Mesodermal cell (in vitro differentiated cells): Measurements from ENCODE around the gene NPBWR2. TPM values are rescaled to one million over a fixed set of nuclear protein-coding genes. Genes with fewer than 3 reads are reported as not detected.

ENCODE experiments used
- H3K27ac ChIP-seq: 2 replicates; pipeline ENCODE4 v1.7.0; 2013; ENCODE audit warnings: mild to moderate bottlenecking, low read depth, low read length, moderate library complexity; ENCODE audit not compliant: severe bottlenecking
- H3K36me3 ChIP-seq: 2 replicates; pipeline ENCODE4 v1.7.1; 2013; ENCODE audit warnings: mild to moderate bottlenecking, low read length, moderate library complexity; ENCODE audit not compliant: control insufficient read depth, insufficient read depth
- H3K4me1 ChIP-seq: one replicate; pipeline ENCODE4 v1.7.1; 2013; ENCODE audit warnings: mild to moderate bottlenecking, low read length; ENCODE audit not compliant: insufficient read depth, control insufficient read depth, poor library complexity, severe bottlenecking
- H3K4me3 ChIP-seq: 2 replicates; pipeline ENCODE4 v1.7.0; 2013; ENCODE audit warnings: low read length, control low read depth, mild to moderate bottlenecking; ENCODE audit not compliant: insufficient read depth, poor library complexity, severe bottlenecking; ENCODE audit errors: extremely low read depth
- H3K9me3 ChIP-seq: 2 replicates; pipeline ENCODE4 v1.7.1; 2013; ENCODE audit warnings: mild to moderate bottlenecking, low read length, moderate library complexity; ENCODE audit not compliant: control insufficient read depth
- WGBS, 2 experiments: methylation state at CpG; one replicate each; pipeline ENCODE4 v1.1.5; 2013; ENCODE audit warnings: missing lambda C conversion rate in 2 of 2; ENCODE audit not compliant: insufficient coverage in 2 of 2; 5-methylcytosine and 5-hydroxymethylcytosine counted together
- polyA plus RNA-seq, 2 experiments: library from polyadenylated mRNA; stranded (reverse); fragments of 50-300 nt; gene quantifications; one replicate each; pipeline ENCODE4 v1.2.3, GENCODE V29; 2013

Gene NPBWR2
- not detected for polyA plus RNA-seq (2013, experiment 1 of 2)
- polyA plus RNA-seq (2013, experiment 2 of 2), result not detected

- Histone ChIP-seq H3K4me3 (no peak within 1 kb of the TSS), H3K36me3 (no peaks in the 10 kb centered on the region), H3K27ac (no peak within 1 kb of the TSS), H3K4me1 (no peaks in the 10 kb centered on the region), H3K9me3 (no peaks in the 10 kb centered on the region)
- 70 to 77% methylated on average over 18 to 19 of the region's 22 CpGs for WGBS, 2 experiments
Observed at GRCh38 chr20:64106981-64107735, at the start of gene NPBWR2. Gene NPBWR2, minus strand, starts transcription at chr20:64107565. Its CDS starts 734 bp downstream, at chr20:64106831.

GRCh38 chr20:64156136-64156885 is 48.9 kb upstream of the NPBWR2 start:
- Histone ChIP-seq H3K4me3 (no peak overlapping the region), H3K36me3 (no peaks in the 10 kb centered on the region), H3K9me3 (no peaks in the 10 kb centered on the region), H3K27ac (no peak overlapping the region), H3K4me1 (peaks cover 8% of the 10 kb centered on the region)
- 58 to 61% methylated on average over 7 to 9 of the region's 9 CpGs for WGBS, 2 experiments

GRCh38 chr20:64155258-64156135 is 48.1 kb upstream of the NPBWR2 start:
- Histone ChIP-seq H3K4me3 (no peak overlapping the region), H3K9me3 (no peaks in the 10 kb centered on the region), H3K27ac (no peak overlapping the region), H3K4me1 (peaks cover 8% of the 10 kb centered on the region), H3K36me3 (no peaks in the 10 kb centered on the region)
- 86% methylated on average over 20 to 22 of the region's 22 CpGs for WGBS, 2 experiments

GRCh38 chr20:64154590-64155257 is 47.4 kb upstream of the NPBWR2 start:
- H3K36me3 ChIP-seq, result no peaks in the 10 kb centered on the region
- no peak overlapping the region for H3K4me3 ChIP-seq
- H3K4me1 ChIP-seq, result peaks cover 3% of the 10 kb centered on the region
- 89% methylated on average over 7 to 8 of the region's 9 CpGs for WGBS, 2 experiments
- no peak overlapping the region for H3K27ac ChIP-seq
- H3K9me3 ChIP-seq, result no peaks in the 10 kb centered on the region

- Histone ChIP-seq H3K27ac (no peak overlapping the region), H3K4me1 (peaks cover 3% of the 10 kb centered on the region), H3K9me3 (no peaks in the 10 kb centered on the region), H3K4me3 (no peak overlapping the region), H3K36me3 (no peaks in the 10 kb centered on the region)
- 87 to 90% methylated on average over 16 to 20 of the region's 20 CpGs for WGBS, 2 experiments
Observed at GRCh38 chr20:64153861-64154589, 46.7 kb upstream of the NPBWR2 start.

GRCh38 chr20:64153410-64153809 is 46.0 kb upstream of the NPBWR2 start:
- Histone ChIP-seq H3K27ac (no peak overlapping the region), H3K4me1 (peaks cover 3% of the 10 kb centered on the region), H3K4me3 (no peak overlapping the region), H3K9me3 (no peaks in the 10 kb centered on the region), H3K36me3 (no peaks in the 10 kb centered on the region)
- WGBS, 2 experiments, result 59 to 83% methylated on average over 2 of the region's 2 CpGs

- WGBS, 2 experiments, result 95% methylated on average over 8 to 9 of the region's 9 CpGs
- Histone ChIP-seq H3K27ac (no peak overlapping the region), H3K4me1 (peaks cover 3% of the 10 kb centered on the region), H3K36me3 (no peaks in the 10 kb centered on the region), H3K9me3 (no peaks in the 10 kb centered on the region), H3K4me3 (no peak overlapping the region)
Observed at GRCh38 chr20:64152906-64153305, 45.5 kb upstream of the NPBWR2 start.

- Histone ChIP-seq H3K36me3 (no peaks in the 10 kb centered on the region), H3K9me3 (no peaks in the 10 kb centered on the region), H3K4me1 (peaks cover 3% of the 10 kb centered on the region), H3K4me3 (no peak overlapping the region), H3K27ac (no peak overlapping the region)
- 69 to 76% methylated on average over 21 to 23 of the region's 24 CpGs for WGBS, 2 experiments
Observed at GRCh38 chr20:64151633-64152530, 44.5 kb upstream of the NPBWR2 start.
